IMR-90 (cell line): ENCODE measurements around the gene NSD2. TPM values are rescaled to one million over a fixed set of nuclear protein-coding genes. Genes with fewer than 3 reads are reported as not detected.

Source experiments
- ATAC-seq: fragments of 200-7000 bp; cut with Tn5 transposase; 2 replicates; pipeline ENCODE4 v1.9.1; 2020; ENCODE audit warnings: low read depth, mild to moderate bottlenecking, moderate library complexity
- BruUV-seq: library from RNA; stranded (reverse); fragments of 400-500 nt; replicated peaks from 2 replicates; lab custom pipeline; 2021; lab: Mats Ljungman, UMichigan
- CTCF ChIA-PET: fragments of 300-600 bp; formaldehyde crosslinking; extraction: SDS; loops from one replicate; lab custom pipeline; 2021; ENCODE audit warnings: antibody characterized with exemption; lab: Yijun Ruan, JAX
- POLR2A ChIA-PET: fragments of 300-600 bp; sonication (Branson Sonifier 250); formaldehyde crosslinking; loops from one replicate; lab custom pipeline; 2022; ENCODE audit warnings: antibody characterized with exemption; ENCODE audit not compliant: unreplicated experiment; lab: Charles Lee
- DNase-seq: peaks from one replicate; pipeline ENCODE4 v3.0.0; 2013
- H2AFZ ChIP-seq: replicated peaks from 2 replicates; pipeline ENCODE3; 2013; ENCODE audit warnings: low read length, mild to moderate bottlenecking; ENCODE audit not compliant: poor library complexity
- H2AK5ac ChIP-seq: 2 replicates; pipeline ENCODE4 v1.6.1; 2013; ENCODE audit warnings: low read depth, low read length, inconsistent platforms
- H2AK9ac ChIP-seq: replicated peaks from 2 replicates; pipeline ENCODE3; 2013; ENCODE audit warnings: mild to moderate bottlenecking, low read depth, low read length, moderate library complexity; ENCODE audit not compliant: poor library complexity
- H2BK120ac ChIP-seq: 2 replicates; pipeline ENCODE4 v1.6.1; 2013; ENCODE audit warnings: low read depth, low read length, inconsistent platforms
- H2BK15ac ChIP-seq: 3 replicates; pipeline ENCODE4 v1.6.1; 2013; ENCODE audit warnings: low read depth, low read length, inconsistent platforms
- H2BK20ac ChIP-seq: 2 replicates; pipeline ENCODE4 v1.6.1; 2013; ENCODE audit warnings: low read depth, mild to moderate bottlenecking, inconsistent platforms, low read length, moderate library complexity
- H2BK5ac ChIP-seq: 2 replicates; pipeline ENCODE4 v1.6.1; 2013; ENCODE audit warnings: mild to moderate bottlenecking, low read depth, low read length, inconsistent platforms; ENCODE audit not compliant: poor library complexity, severe bottlenecking
- H3K14ac ChIP-seq: replicated peaks from 2 replicates; pipeline ENCODE4 v1.6.1; 2013; ENCODE audit warnings: low read depth, low read length, inconsistent platforms
- H3K18ac ChIP-seq: 2 replicates; pipeline ENCODE4 v1.6.1; 2013; ENCODE audit warnings: low read depth, low read length, control low read depth
- H3K23ac ChIP-seq: 2 replicates; pipeline ENCODE4 v1.6.1; 2013; ENCODE audit warnings: low read depth, low read length, inconsistent platforms
- H3K27ac ChIP-seq: 2 replicates; pipeline ENCODE4 v1.5.1; 2013; ENCODE audit warnings: mild to moderate bottlenecking, control low read depth, low read length; ENCODE audit not compliant: insufficient read depth
- H3K27me3 ChIP-seq: 2 replicates; pipeline ENCODE4 v1.6.1; 2013; ENCODE audit warnings: low read length; ENCODE audit not compliant: control insufficient read depth, insufficient read depth
- H3K36me3 ChIP-seq: 2 replicates; pipeline ENCODE4 v1.6.1; 2013; ENCODE audit warnings: low read length, mixed read lengths; ENCODE audit not compliant: control insufficient read depth, insufficient read depth
- H3K4ac ChIP-seq: 2 replicates; pipeline ENCODE4 v1.6.1; 2013; ENCODE audit warnings: low read depth, low read length, inconsistent platforms
- H3K4me1 ChIP-seq: 2 replicates; pipeline ENCODE4 v1.6.1; 2013; ENCODE audit warnings: low read length, mixed read lengths; ENCODE audit not compliant: control insufficient read depth, insufficient read depth
- H3K4me2 ChIP-seq: 2 replicates; pipeline ENCODE4 v1.6.1; 2013; ENCODE audit warnings: low read depth, mild to moderate bottlenecking, control low read depth, low read length, moderate library complexity
- H3K4me3 ChIP-seq: 2 replicates; pipeline ENCODE4 v1.5.1; 2013; ENCODE audit warnings: low read depth, mild to moderate bottlenecking, control low read depth, low read length, moderate library complexity; ENCODE audit not compliant: insufficient read depth
- H3K56ac ChIP-seq: 2 replicates; pipeline ENCODE4 v1.6.1; 2013; ENCODE audit warnings: low read length, inconsistent platforms; ENCODE audit not compliant: insufficient read depth; ENCODE audit errors: extremely low read depth
- H3K79me1 ChIP-seq, 2 experiments: 2 replicates each; pipeline ENCODE4 v1.6.1; 2013; ENCODE audit warnings: low read length in 2 of 2, inconsistent platforms in 1 of 2, low read depth in 1 of 2
- H3K9ac ChIP-seq: 2 replicates; pipeline ENCODE4 v1.6.1; 2013; ENCODE audit warnings: low read depth, low read length, control low read depth
- H3K9me1 ChIP-seq: 2 replicates; pipeline ENCODE4 v1.6.1; 2013; ENCODE audit warnings: low read length, inconsistent platforms; ENCODE audit not compliant: insufficient read depth
- H3K9me3 ChIP-seq: 2 replicates; pipeline ENCODE4 v1.6.1; 2013; ENCODE audit warnings: low read length; ENCODE audit not compliant: control insufficient read depth, insufficient read depth
- H4K20me1 ChIP-seq: 2 replicates; pipeline ENCODE4 v1.6.1; 2013; ENCODE audit warnings: low read length, inconsistent platforms; ENCODE audit not compliant: insufficient read depth
- H4K5ac ChIP-seq: 2 replicates; pipeline ENCODE4 v1.6.1; 2013; ENCODE audit warnings: mild to moderate bottlenecking, low read depth, low read length, control low read depth
- H4K8ac ChIP-seq, 2 experiments: 2 replicates each; pipeline ENCODE4 v1.6.1; 2013; ENCODE audit warnings: low read depth in 2 of 2, low read length in 2 of 2, control low read depth in 1 of 2, inconsistent platforms in 1 of 2
- H4K91ac ChIP-seq: 2 replicates; pipeline ENCODE4 v1.6.1; 2013; ENCODE audit warnings: low read depth, low read length, inconsistent platforms; ENCODE audit not compliant: insufficient read depth
- BHLHE40 ChIP-seq: fragments of 150-350 bp; IDR thresholded peaks from 2 replicates; pipeline ENCODE4 v1.6.1; 2016; ENCODE audit warnings: mild to moderate bottlenecking, low read depth, low read length
- CHD1 ChIP-seq: IDR thresholded peaks from 2 replicates; pipeline ENCODE4 v1.6.1; 2012; ENCODE audit warnings: low read depth, low read length, improper control_type of control experiment
- CTCF ChIP-seq: conservative IDR thresholded peaks from 2 replicates; pipeline ENCODE4 v1.5.1; 2012; ENCODE audit warnings: mild to moderate bottlenecking, low read depth, low read length, improper control_type of control experiment
- ELK1 ChIP-seq: fragments of 150-350 bp; IDR thresholded peaks from 2 replicates; pipeline ENCODE4 v1.6.1; 2016; ENCODE audit warnings: low read depth, mild to moderate bottlenecking, low read length, moderate library complexity, borderline replicate concordance
- MAFK ChIP-seq: IDR thresholded peaks from 2 replicates; pipeline ENCODE4 v1.6.1; 2012; ENCODE audit warnings: low read depth, low read length, improper control_type of control experiment
- MAZ ChIP-seq: IDR thresholded peaks from 2 replicates; pipeline ENCODE4 v1.6.1; 2012; ENCODE audit warnings: low read depth, mild to moderate bottlenecking, low read length, improper control_type of control experiment, moderate library complexity, borderline replicate concordance
- MXI1 ChIP-seq: IDR thresholded peaks from 2 replicates; pipeline ENCODE4 v1.6.1; 2012; ENCODE audit warnings: low read depth, mild to moderate bottlenecking, low read length, moderate library complexity, borderline replicate concordance
- NFE2L2 ChIP-seq: fragments of 150-350 bp; IDR thresholded peaks from 2 replicates; pipeline ENCODE4 v1.6.1; 2016; ENCODE audit warnings: low read depth, mild to moderate bottlenecking, low read length
- POLR2A ChIP-seq: IDR thresholded peaks from 2 replicates; pipeline ENCODE4 v1.6.1; 2012; ENCODE audit warnings: mild to moderate bottlenecking, low read depth, low read length
- RCOR1 ChIP-seq: IDR thresholded peaks from 2 replicates; pipeline ENCODE4 v1.6.1; 2012; ENCODE audit warnings: mild to moderate bottlenecking, low read length, improper control_type of control experiment; ENCODE audit not compliant: insufficient replicate concordance
- RFX5 ChIP-seq: IDR thresholded peaks from 2 replicates; pipeline ENCODE4 v1.8.0; 2012; ENCODE audit warnings: low read depth, mild to moderate bottlenecking, low read length, moderate library complexity
- SMC3 ChIP-seq: fragments of 150-350 bp; IDR thresholded peaks from 2 replicates; pipeline ENCODE4 v1.6.1; 2016; ENCODE audit warnings: low read depth, mild to moderate bottlenecking, antibody characterized with exemption, low read length, moderate library complexity
- USF2 ChIP-seq: fragments of 150-350 bp; IDR thresholded peaks from 2 replicates; pipeline ENCODE4 v1.6.1; 2017; ENCODE audit warnings: mild to moderate bottlenecking, antibody characterized with exemption, low read length, low read depth
- WGBS, 2 experiments: methylation state at CpG; one replicate each; pipeline versions ENCODE4 v1.1.5 to v1.1.7; 2013; ENCODE audit warnings: missing lambda C conversion rate in 2 of 2; ENCODE audit not compliant: insufficient read length in 1 of 2; ENCODE audit errors: extremely low coverage in 2 of 2; 5-methylcytosine and 5-hydroxymethylcytosine counted together
- dilution Hi-C: fragments of 300-500 bp; cut with HindIII; formaldehyde crosslinking; loops from one replicate; pipeline ENCODE4 v1.14.3; 2018; ENCODE audit warnings: low sequenced_read_pairs; ENCODE audit not compliant: unreplicated experiment
- in situ Hi-C: fragments of 300-500 bp; cut with MboI; formaldehyde crosslinking; loops from 3 replicates; pipeline ENCODE4 v1.14.3; 2019; ENCODE audit warnings: low sequenced_read_pairs, inconsistent platforms, mixed read lengths
- intact Hi-C: fragments of 100-400 bp; cut with micrococcal nuclease; formaldehyde crosslinking; loops from 2 replicates; pipeline ENCODE4 v1.10.0; 2022
- polyA plus RNA-seq, 3 experiments: library from polyadenylated mRNA; depleted of rRNA; stranded (reverse); fragments of >200 nt; gene quantifications; 2 replicates each; pipeline ENCODE4 v1.2.3, GENCODE V29; 2012; ENCODE audit warnings: low replicate concordance in 1 of 3
- total RNA-seq: library from RNA; depleted of rRNA; stranded (reverse); fragments of >200 nt; gene quantifications from 2 replicates; pipeline ENCODE4 v1.2.3, GENCODE V29; 2012

Gene NSD2
- total and polyA plus RNA-seq, 2 of the 4 experiments (the other 2 are of a cell fraction) = 35.9 to 68.1 TPM

GRCh38 chr4:1928356-1929239, 57.4 kb downstream of the NSD2 start:
- BruUV-seq = no TSS peak
- Histone ChIP-seq H3K79me1 (peaks cover 38 to 73% of the 10 kb centered on the region in 2 experiments), H4K5ac (no peak overlapping the region), H2BK5ac (no peak overlapping the region), H3K9me3 (no peaks in the 10 kb centered on the region), H2BK120ac (no peak overlapping the region), H3K27me3 (no peaks in the 10 kb centered on the region), H2AK9ac (no peak overlapping the region), H4K8ac (no peak overlapping the region), H2AFZ (no peak overlapping the region), H3K4me2 (no peak overlapping the region), H3K27ac (peak overlapping the region; percentile 3; the same call in 1 of the 2 replicates), H2BK20ac (no peak overlapping the region), H4K20me1 (peaks cover 38% of the 10 kb centered on the region), H4K91ac (no peak overlapping the region), H3K4me3 (no peak overlapping the region), H2AK5ac (no peak overlapping the region; the same call in 1 of the 2 replicates), H2BK15ac (no peak overlapping the region), H3K4me1 (peaks cover 10% of the 10 kb centered on the region), H3K36me3 (peaks cover 25% of the 10 kb centered on the region), H3K4ac (peak overlapping the region; percentile 34; the same call in 1 of the 2 replicates), H3K9ac (no peak overlapping the region), H3K18ac (no peak overlapping the region), H3K56ac (no peak overlapping the region), H3K23ac (0 out of 2 replicates have a peak overlapping the region, but pooled peaks have one; percentile 36), H3K9me1 (peaks cover 23% of the 10 kb centered on the region), H3K14ac (peak overlapping the region; percentile 70; the same call in 1 of the 2 replicates)
- dilution Hi-C loops (no loop called here), intact Hi-C loops (no loop called here), in situ Hi-C loops (no loop called here)
- TF ChIP-seq ELK1 = no peak
- no peak for TF ChIP-seq RFX5
- TF ChIP-seq SMC3 = no peak
- no peak for TF ChIP-seq CHD1
- no peak for TF ChIP-seq POLR2A
- TF ChIP-seq MAZ = no peak
- TF ChIP-seq NFE2L2 = no peak
- no peak for TF ChIP-seq MXI1
- no peak for TF ChIP-seq MAFK
- TF ChIP-seq RCOR1 = no peak
- no peak for TF ChIP-seq USF2
- no peak for TF ChIP-seq CTCF
- no peak for TF ChIP-seq BHLHE40
- 90% methylated on average over 7 of the region's 13 CpGs; no CpG with 5 or more reads in 1 of the 2 experiments for WGBS, 2 experiments
- ATAC-seq (peak; percentile 35; the same call in 1 of the 2 replicates), DNase-seq (peak; percentile 27)
- ChIA-PET CTCF (no interaction called here), POLR2A (no interaction called here)
